SH-SY5Y (cell line): Measurements from ENCODE around the gene ZNF45.

Experiments used
- GATA2 ChIP-seq: IDR thresholded peaks from 2 replicates; pipeline ENCODE4 v1.6.1; 2011; ENCODE audit warnings: mild to moderate bottlenecking, low read depth, low read length
- GATA3 ChIP-seq: IDR thresholded peaks from 2 replicates; pipeline ENCODE4 v1.6.1; 2011; ENCODE audit warnings: low read depth, mild to moderate bottlenecking, low read length, moderate library complexity

- TF ChIP-seq GATA2, result no peak
- TF ChIP-seq GATA3, result no peak
These were observed at the start of gene ZNF45 for GRCh38 chr19:43934985-43935708.
